ENCODE measurements around the gene HCN2. TPM values are rescaled to one million over a fixed set of nuclear protein-coding genes. Genes with fewer than 3 reads are reported as not detected.

The HCN2 gene
- total and polyA plus RNA-seq, 9 of the 15 experiments (the other 6 are each of a cell fraction or from before 2014, with no cell fraction given): 0.29 to 4.2 (median 0.82) TPM; not detected in 2

GRCh38 chr19:590396-590745 is 690 bp downstream of the HCN2 start:
- peak; percentile 29 for ATAC-seq
- Histone ChIP-seq H3K4me3 (peak overlapping the region; percentile 28; the same call in 1 of the 2 replicates), H3K9ac (ENCODE audit: insufficient read depth in 1 of 2, low read depth in 2 of 2, low read length in 2 of 2) (peak overlapping the region in 1 of 2 experiments; percentile 71; a peak in 2 of 4 replicates), H4K20me1 (replicated peaks; ENCODE audit: control insufficient read depth, insufficient read depth, low read length) (peaks cover 17% of the 10 kb centered on the region; the same call in 1 of the 2 replicates), H3K79me2 (ENCODE audit: control insufficient read depth, insufficient read depth, low read length) (no peaks in the 10 kb centered on the region), H2AFZ (ENCODE audit: low read depth, low read length) (no peak overlapping the region), H3K27me3 (ENCODE audit: control insufficient read depth in 2 of 2, insufficient read depth in 2 of 2, low read length in 2 of 2) (peaks cover 8 to 27% of the 10 kb centered on the region in 2 experiments; a peak in 4 of 5 replicates), H3K4me1 (replicated peaks in 1 of 2; ENCODE audit: control insufficient read depth in 2 of 2, insufficient read depth in 2 of 2, low read length in 2 of 2) (peaks cover 3 to 80% of the 10 kb centered on the region in 2 experiments; a peak in 3 of 5 replicates), H3K9me3 (replicated peaks; ENCODE audit: control insufficient read depth, insufficient read depth, low read depth, low read length) (no peaks in the 10 kb centered on the region), H3K4me2 (ENCODE audit: insufficient read depth, low read length) (no peak overlapping the region), H3K27ac (ENCODE audit: extremely low read depth, low read depth, low read length) (no peak overlapping the region), H3K36me3 (ENCODE audit: control insufficient read depth, insufficient read depth, low read length) (no peaks in the 10 kb centered on the region), H3K9me1 (ENCODE audit: control insufficient read depth, insufficient read depth, low read length) (no peaks in the 10 kb centered on the region)
- ChIA-PET CTCF (ENCODE audit: low intra/inter-chr PET ratio) (no interaction called here), POLR2A (interaction anchor here (0.9 kb wide), 1 partner anchor 16 kb away, joined by 4 read pairs; no protein-coding TSS in a partner anchor)
- DNase-seq (ENCODE audit: extremely low read depth in 1 of 4, low spot score in 3 of 4): peak in 2 of 4 experiments; percentile 36 to 69
- WGBS (ENCODE audit: insufficient coverage, low coverage, missing lambda C conversion rate): 1% methylated on average over 22 of the region's 50 CpGs
- intact Hi-C loops (cut with micrococcal nuclease): no loop called here
- BruUV-seq (replicated peaks): no TSS peak
- no peak for FAIRE-seq
- in situ Hi-C loops (cut with MboI): no loop called here
- TF ChIP-seq USF2 (CRISPR knock-in tag; IDR thresholded peaks at IDR 0.05) (no peak), TCF15 (CRISPR knock-in tag; IDR thresholded peaks at IDR 0.05) (no peak), ZNF140 (CRISPR knock-in tag; IDR thresholded peaks at IDR 0.05) (no peak), XRCC5 (IDR thresholded peaks at IDR 0.05; ENCODE audit: low read depth, low read length) (no peak), JUNB (CRISPR knock-in tag; conservative IDR thresholded peaks at IDR 0.05) (no peak), RB1 (IDR thresholded peaks at IDR 0.05; ENCODE audit: low read depth) (0 out of 2 replicates have a peak, but pooled peaks have one; percentile 11), ZNF436 (CRISPR knock-in tag; IDR thresholded peaks at IDR 0.05) (no peak), CXXC5 (CRISPR knock-in tag; IDR thresholded peaks at IDR 0.05) (peak; percentile 35; the same call in 1 of the 2 replicates), TAL1 (IDR thresholded peaks at IDR 0.05) (no peak)
- TF ChIP-seq, protein P1, sequence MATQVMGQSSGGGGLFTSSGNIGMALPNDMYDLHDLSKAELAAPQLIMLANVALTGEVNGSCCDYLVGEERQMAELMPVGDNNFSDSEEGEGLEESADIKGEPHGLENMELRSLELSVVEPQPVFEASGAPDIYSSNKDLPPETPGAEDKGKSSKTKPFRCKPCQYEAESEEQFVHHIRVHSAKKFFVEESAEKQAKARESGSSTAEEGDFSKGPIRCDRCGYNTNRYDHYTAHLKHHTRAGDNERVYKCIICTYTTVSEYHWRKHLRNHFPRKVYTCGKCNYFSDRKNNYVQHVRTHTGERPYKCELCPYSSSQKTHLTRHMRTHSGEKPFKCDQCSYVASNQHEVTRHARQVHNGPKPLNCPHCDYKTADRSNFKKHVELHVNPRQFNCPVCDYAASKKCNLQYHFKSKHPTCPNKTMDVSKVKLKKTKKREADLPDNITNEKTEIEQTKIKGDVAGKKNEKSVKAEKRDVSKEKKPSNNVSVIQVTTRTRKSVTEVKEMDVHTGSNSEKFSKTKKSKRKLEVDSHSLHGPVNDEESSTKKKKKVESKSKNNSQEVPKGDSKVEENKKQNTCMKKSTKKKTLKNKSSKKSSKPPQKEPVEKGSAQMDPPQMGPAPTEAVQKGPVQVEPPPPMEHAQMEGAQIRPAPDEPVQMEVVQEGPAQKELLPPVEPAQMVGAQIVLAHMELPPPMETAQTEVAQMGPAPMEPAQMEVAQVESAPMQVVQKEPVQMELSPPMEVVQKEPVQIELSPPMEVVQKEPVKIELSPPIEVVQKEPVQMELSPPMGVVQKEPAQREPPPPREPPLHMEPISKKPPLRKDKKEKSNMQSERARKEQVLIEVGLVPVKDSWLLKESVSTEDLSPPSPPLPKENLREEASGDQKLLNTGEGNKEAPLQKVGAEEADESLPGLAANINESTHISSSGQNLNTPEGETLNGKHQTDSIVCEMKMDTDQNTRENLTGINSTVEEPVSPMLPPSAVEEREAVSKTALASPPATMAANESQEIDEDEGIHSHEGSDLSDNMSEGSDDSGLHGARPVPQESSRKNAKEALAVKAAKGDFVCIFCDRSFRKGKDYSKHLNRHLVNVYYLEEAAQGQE (IDR thresholded peaks at IDR 0.05; ENCODE audit: borderline replicate concordance): no peak
- TF ChIP-seq, protein P1 (CRISPR knock-in tag; IDR thresholded peaks at IDR 0.05; ENCODE audit: low read depth): 0 out of 2 replicates have a peak, but pooled peaks have one; percentile 45
- TF ChIP-seq, protein P2, sequence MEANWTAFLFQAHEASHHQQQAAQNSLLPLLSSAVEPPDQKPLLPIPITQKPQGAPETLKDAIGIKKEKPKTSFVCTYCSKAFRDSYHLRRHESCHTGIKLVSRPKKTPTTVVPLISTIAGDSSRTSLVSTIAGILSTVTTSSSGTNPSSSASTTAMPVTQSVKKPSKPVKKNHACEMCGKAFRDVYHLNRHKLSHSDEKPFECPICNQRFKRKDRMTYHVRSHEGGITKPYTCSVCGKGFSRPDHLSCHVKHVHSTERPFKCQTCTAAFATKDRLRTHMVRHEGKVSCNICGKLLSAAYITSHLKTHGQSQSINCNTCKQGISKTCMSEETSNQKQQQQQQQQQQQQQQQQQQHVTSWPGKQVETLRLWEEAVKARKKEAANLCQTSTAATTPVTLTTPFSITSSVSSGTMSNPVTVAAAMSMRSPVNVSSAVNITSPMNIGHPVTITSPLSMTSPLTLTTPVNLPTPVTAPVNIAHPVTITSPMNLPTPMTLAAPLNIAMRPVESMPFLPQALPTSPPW (CRISPR knock-in tag; IDR thresholded peaks at IDR 0.05): no peak
